GM12801 (cell line): ENCODE results near the gene RAB44.

Source experiments
- TF ChIP-seq, protein P1 (sequence below): IDR thresholded peaks from one replicate; pipeline ENCODE4 v1.5.1; 2011; ENCODE audit warnings: control low read depth; ENCODE audit not compliant: insufficient read length; ENCODE audit errors: extremely low read depth

Gene RAB44

DNA sequence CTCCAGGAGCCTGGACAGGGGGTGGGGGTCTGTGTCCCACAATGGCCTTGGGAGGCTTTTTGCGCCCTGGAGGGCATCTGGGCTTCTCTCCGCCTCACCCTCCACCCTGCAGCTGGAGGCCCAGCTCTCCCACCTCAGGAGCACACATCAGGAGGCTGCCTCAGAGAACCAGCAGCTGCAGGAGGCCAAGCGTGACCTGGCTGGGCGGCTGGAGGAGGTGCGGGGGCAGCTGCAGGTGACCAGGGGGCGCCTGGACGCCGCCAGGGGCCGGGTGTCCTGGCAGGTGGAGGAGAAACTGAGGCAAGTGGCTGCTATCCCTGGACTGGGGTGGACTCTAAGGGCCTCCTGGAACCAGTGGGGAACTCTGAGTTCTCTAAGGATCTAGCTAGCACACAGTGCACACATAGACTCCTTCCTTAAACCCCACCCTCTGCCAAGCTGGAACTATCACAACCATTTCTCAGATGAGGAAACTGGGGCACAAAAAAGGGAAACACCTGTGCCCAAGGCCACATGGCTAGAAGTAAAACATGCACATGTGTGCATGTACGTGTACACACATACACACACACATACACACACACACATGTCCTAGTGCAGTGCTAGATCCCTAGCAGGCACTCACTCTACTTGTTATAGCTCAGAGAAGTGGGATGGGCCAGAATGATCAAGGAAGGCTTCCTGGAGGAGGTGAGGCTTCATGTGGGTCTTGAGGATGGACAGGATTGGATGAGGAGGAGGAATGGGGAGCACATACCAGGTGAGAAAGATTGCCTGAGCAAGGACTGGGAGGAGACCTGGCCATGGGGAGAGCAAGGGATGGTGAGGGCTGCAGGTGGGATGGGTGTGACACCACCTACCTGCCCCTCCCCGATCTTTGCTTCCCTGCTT, 22.9 kb downstream of the RAB44 start:
- TF ChIP-seq, protein P1, sequence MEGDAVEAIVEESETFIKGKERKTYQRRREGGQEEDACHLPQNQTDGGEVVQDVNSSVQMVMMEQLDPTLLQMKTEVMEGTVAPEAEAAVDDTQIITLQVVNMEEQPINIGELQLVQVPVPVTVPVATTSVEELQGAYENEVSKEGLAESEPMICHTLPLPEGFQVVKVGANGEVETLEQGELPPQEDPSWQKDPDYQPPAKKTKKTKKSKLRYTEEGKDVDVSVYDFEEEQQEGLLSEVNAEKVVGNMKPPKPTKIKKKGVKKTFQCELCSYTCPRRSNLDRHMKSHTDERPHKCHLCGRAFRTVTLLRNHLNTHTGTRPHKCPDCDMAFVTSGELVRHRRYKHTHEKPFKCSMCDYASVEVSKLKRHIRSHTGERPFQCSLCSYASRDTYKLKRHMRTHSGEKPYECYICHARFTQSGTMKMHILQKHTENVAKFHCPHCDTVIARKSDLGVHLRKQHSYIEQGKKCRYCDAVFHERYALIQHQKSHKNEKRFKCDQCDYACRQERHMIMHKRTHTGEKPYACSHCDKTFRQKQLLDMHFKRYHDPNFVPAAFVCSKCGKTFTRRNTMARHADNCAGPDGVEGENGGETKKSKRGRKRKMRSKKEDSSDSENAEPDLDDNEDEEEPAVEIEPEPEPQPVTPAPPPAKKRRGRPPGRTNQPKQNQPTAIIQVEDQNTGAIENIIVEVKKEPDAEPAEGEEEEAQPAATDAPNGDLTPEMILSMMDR: no peak

DNA sequence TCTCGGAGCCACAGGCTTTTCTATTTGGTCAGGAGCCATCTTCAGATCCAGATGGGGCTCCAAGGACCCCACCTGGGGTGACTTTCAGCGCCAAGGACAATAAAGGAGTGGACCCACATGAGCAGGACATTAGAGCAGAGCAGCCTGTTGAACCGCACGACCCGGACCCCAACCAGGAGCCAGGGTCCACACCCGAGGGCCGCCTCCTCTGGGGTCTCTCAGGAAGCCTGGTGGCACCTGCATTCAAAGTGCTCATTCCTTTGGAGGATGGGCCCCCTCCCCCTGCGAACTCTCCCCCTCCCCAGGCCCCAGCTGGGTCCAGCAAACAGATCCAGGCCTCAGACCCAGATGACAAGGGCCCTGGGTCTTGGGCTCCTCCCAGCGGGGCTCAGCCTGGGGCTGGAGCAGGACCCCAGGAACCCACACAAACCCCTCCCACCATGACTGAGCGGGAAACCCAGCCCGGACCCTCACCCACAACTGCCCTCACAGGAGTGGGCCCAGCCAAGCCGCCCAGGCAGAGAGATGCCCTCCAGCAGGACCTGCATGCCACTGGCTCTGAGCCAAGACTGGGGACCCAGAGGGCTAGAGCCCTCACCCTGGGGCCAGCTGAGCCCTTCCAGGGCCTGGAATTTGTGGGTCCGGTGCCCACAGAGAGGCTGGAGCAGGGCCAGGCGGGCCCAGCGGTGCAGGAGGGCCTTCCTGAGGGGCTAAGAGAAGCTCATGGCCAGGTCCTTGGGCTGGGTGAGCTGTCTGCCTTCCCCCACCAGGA, 23.9 kb downstream of the RAB44 start:
- TF ChIP-seq, protein P1: no peak

DNA sequence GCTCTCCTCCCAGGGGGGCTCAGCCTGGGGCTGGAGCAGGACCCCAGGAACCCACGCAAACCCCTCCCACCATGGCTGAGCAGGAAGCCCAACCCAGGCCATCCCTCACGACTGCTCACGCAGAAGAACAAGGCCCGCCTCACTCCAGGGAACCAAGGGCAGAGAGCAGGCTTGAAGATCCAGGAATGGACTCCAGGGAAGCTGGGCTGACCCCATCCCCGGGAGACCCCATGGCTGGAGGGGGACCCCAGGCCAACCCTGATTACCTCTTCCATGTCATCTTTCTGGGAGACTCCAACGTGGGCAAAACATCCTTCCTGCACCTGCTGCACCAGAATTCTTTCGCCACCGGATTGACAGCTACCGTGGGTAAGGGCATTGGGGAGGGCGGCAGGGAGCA, 24.7 kb downstream of the RAB44 start:
- TF ChIP-seq, protein P1: no peak

DNA sequence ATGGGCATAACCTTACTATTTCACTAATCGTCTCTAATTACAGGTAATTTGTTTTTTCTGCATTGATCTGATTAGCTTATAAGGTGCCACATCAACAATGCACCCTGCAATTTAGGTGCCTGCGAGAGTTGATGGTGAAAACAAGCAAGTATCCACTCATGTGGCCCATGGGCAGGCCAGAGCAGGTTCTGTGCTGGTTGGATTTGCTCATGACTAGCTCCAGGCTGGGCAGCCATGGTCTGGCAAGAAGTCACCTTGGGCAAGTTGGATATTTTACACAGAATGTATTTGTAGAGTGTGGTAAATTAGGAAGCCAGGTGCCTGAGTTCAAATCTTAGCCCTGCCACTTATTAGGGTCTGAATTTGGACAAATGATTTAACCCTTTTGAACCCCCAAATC, 25.3 kb downstream of the RAB44 start:
- TF ChIP-seq, protein P1: no peak

GRCh38 chr6:36724514-36725390, 27.1 kb downstream of the RAB44 start:
- TF ChIP-seq, protein P1: no peak

GRCh38 chr6:36725581-36725980, 28.0 kb downstream of the RAB44 start:
- TF ChIP-seq, protein P1: no peak
